CD4-positive, alpha-beta T cell (primary cell): ENCODE results near the gene PKNOX2. TPM values are rescaled to one million over a fixed set of nuclear protein-coding genes. Genes with fewer than 3 reads are reported as not detected.

Source experiments
- ATAC-seq: fragments of 200-7000 bp; cut with Tn5 transposase; one replicate; pipeline ENCODE4 v1.10.0; 2022; ENCODE audit warnings: mild to moderate bottlenecking; ENCODE audit not compliant: poor library complexity
- CTCF ChIA-PET: fragments of 350-600 bp; sonication (Branson Sonifier 250); formaldehyde crosslinking; loops from one replicate; lab custom pipeline; 2021; ENCODE audit warnings: antibody characterized with exemption, inconsistent platforms; lab: Charles Lee
- POLR2A ChIA-PET: fragments of 350-600 bp; sonication (Branson Sonifier 250); formaldehyde crosslinking; loops from one replicate; lab custom pipeline; 2021; ENCODE audit warnings: antibody characterized with exemption, inconsistent platforms; lab: Charles Lee
- DNase-seq, 14 experiments: peaks; one replicate each; pipeline ENCODE4 v3.0.0-alpha.2; 2013 to 2020; ENCODE audit warnings: mixed read lengths in 2 of 14
- H3K27ac ChIP-seq, 2 donors: one replicate each; pipeline versions ENCODE4 v1.5.1 to v1.7.0; 2013; ENCODE audit warnings: low read length in 2 of 2, low read depth in 1 of 2, mild to moderate bottlenecking in 1 of 2
- H3K27me3 ChIP-seq, 2 experiments: 1 replicate in 1 of 2; 2 replicates in 1 of 2; pipeline versions ENCODE4 v1.6.1 to v1.7.0; 2013; ENCODE audit warnings: low read length in 2 of 2, control low read depth in 1 of 2, mild to moderate bottlenecking in 1 of 2, moderate library complexity in 1 of 2; ENCODE audit not compliant: insufficient read depth in 2 of 2, control insufficient read depth in 1 of 2
- H3K36me3 ChIP-seq: one replicate; pipeline ENCODE4 v1.6.1; 2013; ENCODE audit warnings: low read length, control low read depth; ENCODE audit not compliant: insufficient read depth
- H3K4me1 ChIP-seq: one replicate; pipeline ENCODE4 v1.6.1; 2013; ENCODE audit warnings: low read length, control low read depth; ENCODE audit not compliant: insufficient read depth
- H3K4me3 ChIP-seq: one replicate; pipeline ENCODE4 v1.5.1; 2013; ENCODE audit warnings: mild to moderate bottlenecking, low read length, moderate library complexity
- H3K9me3 ChIP-seq, 2 experiments: 1 replicate in 1 of 2; 2 replicates in 1 of 2; pipeline versions ENCODE4 v1.6.1 to v1.7.0; 2013; ENCODE audit warnings: low read length in 2 of 2, mild to moderate bottlenecking in 2 of 2, control low read depth in 1 of 2, moderate library complexity in 1 of 2; ENCODE audit not compliant: control insufficient read depth in 1 of 2, insufficient read depth in 1 of 2
- H3K27ac Mint-ChIP-seq: one replicate; pipeline ENCODE4 v1.8.0; 2020; ENCODE audit warnings: mixed read lengths
- H3K27me3 Mint-ChIP-seq: one replicate; pipeline ENCODE4 v1.8.0; 2021; ENCODE audit warnings: mixed read lengths
- H3K36me3 Mint-ChIP-seq: one replicate; pipeline ENCODE4 v1.8.0; 2021; ENCODE audit warnings: low read depth, mixed read lengths
- H3K4me1 Mint-ChIP-seq: one replicate; pipeline ENCODE4 v1.8.0; 2021; ENCODE audit warnings: low read depth, mixed read lengths
- H3K4me3 Mint-ChIP-seq: one replicate; pipeline ENCODE4 v1.8.0; 2020; ENCODE audit warnings: mild to moderate bottlenecking, mixed read lengths
- H3K9me3 Mint-ChIP-seq: one replicate; pipeline ENCODE4 v1.8.0; 2020; ENCODE audit warnings: mixed read lengths
- CTCF ChIP-seq: fragments of 200-600 bp; IDR thresholded peaks from one replicate; pipeline ENCODE4 v1.8.0; 2022; ENCODE audit warnings: antibody characterized with exemption, mild to moderate bottlenecking
- intact Hi-C, 2 experiments: fragments of 100-400 bp; cut with DNase I in 1 of 2; cut with micrococcal nuclease in 1 of 2; formaldehyde crosslinking; loops; one replicate each; pipeline versions ENCODE4 v1.15.1 to v1.9.0; 2023 to 2025; cut with DNase I, micrococcal nuclease
- total RNA-seq, 174 experiments: library from RNA in 2 of 174; stranded (reverse) in 2 of 174; gene quantifications; one replicate each; pipeline ENCODE4 v1.2.3 and lab custom pipeline; 2021 to 2026

PKNOX2 gene
- total RNA-seq, 2 experiments from 2014 or later: not detected

GRCh38 chr11:125273519-125274000, 109.0 kb downstream of the PKNOX2 start:
- no peaks in the 10 kb centered on the region for H3K4me1 ChIP-seq
- peaks cover 0 to 4% of the 10 kb centered on the region in 2 experiments for H3K9me3 ChIP-seq
- Mint-ChIP-seq H3K27ac (no peak overlapping the region), H3K4me3 (no peak overlapping the region), H3K36me3 (no peaks in the 10 kb centered on the region), H3K27me3 (peaks cover 23% of the 10 kb centered on the region), H3K4me1 (no peaks in the 10 kb centered on the region), H3K9me3 (no peaks in the 10 kb centered on the region)
- DNase-seq: no peak
- no peak for ATAC-seq
- POLR2A ChIA-PET: no interaction called here
- no peaks in the 10 kb centered on the region for H3K36me3 ChIP-seq
- H3K27me3 ChIP-seq: no peaks in the 10 kb centered on the region
- intact Hi-C loops: no loop called here
- CTCF ChIA-PET: no interaction called here
- TF ChIP-seq CTCF: no peak
- no peak overlapping the region for H3K4me3 ChIP-seq
- no peak overlapping the region for H3K27ac ChIP-seq

- intact Hi-C loops: no loop called here
- no peaks in the 10 kb centered on the region for H3K36me3 ChIP-seq
- no peaks in the 10 kb centered on the region for H3K36me3 Mint-ChIP-seq
- H3K27ac Mint-ChIP-seq: no peak overlapping the region
- no peak for ATAC-seq
- no peaks in the 10 kb centered on the region for H3K27me3 ChIP-seq
- no peaks in the 10 kb centered on the region for H3K9me3 Mint-ChIP-seq
- H3K4me3 ChIP-seq: no peak overlapping the region
- POLR2A ChIA-PET: no interaction called here
- H3K4me3 Mint-ChIP-seq: no peak overlapping the region
- DNase-seq: no peak
- TF ChIP-seq CTCF: no peak
- no peaks in the 10 kb centered on the region for H3K4me1 Mint-ChIP-seq
- H3K27ac ChIP-seq: no peak overlapping the region
- H3K9me3 ChIP-seq: peaks cover 0 to 4% of the 10 kb centered on the region in 2 experiments
- H3K4me1 ChIP-seq: no peaks in the 10 kb centered on the region
- CTCF ChIA-PET: no interaction called here
- H3K27me3 Mint-ChIP-seq: peaks cover 21% of the 10 kb centered on the region
Measured at GRCh38 chr11:125274309-125274708, 109.8 kb downstream of the PKNOX2 start.

- CTCF ChIA-PET: no interaction called here
Measured at GRCh38 chr11:125274774-125275173, 110.2 kb downstream of the PKNOX2 start.

More at GRCh38 chr11:125274774-125275173, 110.2 kb downstream of the PKNOX2 start:
- Mint-ChIP-seq H3K27ac (no peak overlapping the region), H3K36me3 (no peaks in the 10 kb centered on the region), H3K9me3 (no peaks in the 10 kb centered on the region), H3K4me3 (no peak overlapping the region), H3K27me3 (peaks cover 21% of the 10 kb centered on the region), H3K4me1 (no peaks in the 10 kb centered on the region)
- no peak overlapping the region for H3K4me3 ChIP-seq
- ATAC-seq (no peak), DNase-seq (no peak)
- no peaks in the 10 kb centered on the region for H3K27me3 ChIP-seq
- TF ChIP-seq CTCF: no peak
- H3K9me3 ChIP-seq: peaks cover 0 to 4% of the 10 kb centered on the region in 2 experiments
- POLR2A ChIA-PET: no interaction called here
- no peaks in the 10 kb centered on the region for H3K36me3 ChIP-seq
- H3K27ac ChIP-seq: no peak overlapping the region
- intact Hi-C loops: no loop called here
- no peaks in the 10 kb centered on the region for H3K4me1 ChIP-seq
